NOMO-1 treated with DMSO at 0.1 percent for 48 hours (cell line): Measurements from ENCODE around the gene KDM6B.
"Not testable (repeated sequence)": the region's sequence is repeated elsewhere in the genome, so short reads cannot be mapped to it uniquely, and the experiment has no call there.

ENCODE experiments used
- DNase-seq: peaks from one replicate; lab custom pipeline; 2025; ENCODE audit not compliant: unreplicated experiment; lab: John Stamatoyannopoulos, UW

Gene KDM6B

DNA sequence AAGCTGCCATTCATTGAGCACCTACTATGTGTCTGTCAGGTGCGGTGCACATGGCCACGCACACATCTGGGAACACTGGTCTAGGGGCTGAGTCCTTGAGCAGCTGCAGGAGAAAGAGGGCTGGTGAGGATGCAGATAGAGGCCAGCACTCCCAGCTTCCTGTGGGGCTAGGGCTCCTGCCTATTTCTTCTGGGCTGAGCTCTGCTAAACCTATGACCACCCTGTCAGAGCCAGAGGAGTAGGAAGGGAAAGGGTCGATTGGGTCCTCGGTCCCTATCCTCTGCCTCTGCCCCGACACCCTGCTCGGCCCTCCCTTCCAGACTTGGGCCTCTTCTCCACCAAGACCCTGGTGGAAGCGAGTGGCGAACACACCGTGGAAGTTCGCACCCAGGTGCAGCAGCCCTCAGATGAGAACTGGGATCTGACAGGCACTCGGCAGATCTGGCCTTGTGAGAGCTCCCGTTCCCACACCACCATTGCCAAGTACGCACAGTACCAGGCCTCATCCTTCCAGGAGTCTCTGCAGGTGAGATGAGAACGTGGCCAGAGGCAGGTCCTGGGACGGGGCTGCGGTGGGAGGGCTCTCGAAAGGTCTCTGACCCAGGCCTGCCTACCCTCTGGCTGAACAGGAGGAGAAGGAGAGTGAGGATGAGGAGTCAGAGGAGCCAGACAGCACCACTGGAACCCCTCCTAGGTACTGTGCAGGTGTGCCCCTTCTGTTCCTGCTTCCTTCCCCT lies 16.9 kb downstream of the KDM6B start:
- no peak for DNase-seq

GRCh38 chr17:7851438-7852261 lies 17.6 kb downstream of the KDM6B start:
- DNase-seq, result peak; percentile 90

DNA sequence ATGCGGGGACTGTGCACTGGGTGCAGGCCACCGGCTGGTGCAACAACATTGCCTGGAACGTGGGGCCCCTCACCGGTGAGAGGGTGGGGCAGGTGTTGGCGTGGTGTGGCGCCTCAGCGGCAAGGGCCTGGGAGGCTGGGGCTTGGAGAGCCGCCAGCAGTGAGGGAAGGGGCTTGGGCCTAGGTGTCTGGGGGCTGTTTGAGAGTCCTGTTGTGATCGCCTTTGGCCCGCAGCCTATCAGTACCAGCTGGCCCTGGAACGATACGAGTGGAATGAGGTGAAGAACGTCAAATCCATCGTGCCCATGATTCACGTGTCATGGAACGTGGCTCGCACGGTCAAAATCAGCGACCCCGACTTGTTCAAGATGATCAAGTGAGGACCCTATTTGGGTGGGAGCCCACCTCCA lies 18.2 kb downstream of the KDM6B start:
- no peak for DNase-seq

GRCh38 chr17:7852919-7853690 lies 19.1 kb downstream of the KDM6B start:
- DNase-seq, result no peak

DNA sequence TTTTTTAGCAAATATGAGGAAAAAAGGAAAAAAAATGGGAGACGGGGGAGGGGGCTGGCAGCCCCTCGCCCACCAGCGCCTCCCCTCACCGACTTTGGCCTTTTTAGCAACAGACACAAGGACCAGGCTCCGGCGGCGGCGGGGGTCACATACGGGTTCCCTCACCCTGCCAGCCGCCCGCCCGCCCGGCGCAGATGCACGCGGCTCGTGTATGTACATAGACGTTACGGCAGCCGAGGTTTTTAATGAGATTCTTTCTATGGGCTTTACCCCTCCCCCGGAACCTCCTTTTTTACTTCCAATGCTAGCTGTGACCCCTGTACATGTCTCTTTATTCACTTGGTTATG lies 19.6 kb downstream of the KDM6B start:
- DNase-seq, result no peak

DNA sequence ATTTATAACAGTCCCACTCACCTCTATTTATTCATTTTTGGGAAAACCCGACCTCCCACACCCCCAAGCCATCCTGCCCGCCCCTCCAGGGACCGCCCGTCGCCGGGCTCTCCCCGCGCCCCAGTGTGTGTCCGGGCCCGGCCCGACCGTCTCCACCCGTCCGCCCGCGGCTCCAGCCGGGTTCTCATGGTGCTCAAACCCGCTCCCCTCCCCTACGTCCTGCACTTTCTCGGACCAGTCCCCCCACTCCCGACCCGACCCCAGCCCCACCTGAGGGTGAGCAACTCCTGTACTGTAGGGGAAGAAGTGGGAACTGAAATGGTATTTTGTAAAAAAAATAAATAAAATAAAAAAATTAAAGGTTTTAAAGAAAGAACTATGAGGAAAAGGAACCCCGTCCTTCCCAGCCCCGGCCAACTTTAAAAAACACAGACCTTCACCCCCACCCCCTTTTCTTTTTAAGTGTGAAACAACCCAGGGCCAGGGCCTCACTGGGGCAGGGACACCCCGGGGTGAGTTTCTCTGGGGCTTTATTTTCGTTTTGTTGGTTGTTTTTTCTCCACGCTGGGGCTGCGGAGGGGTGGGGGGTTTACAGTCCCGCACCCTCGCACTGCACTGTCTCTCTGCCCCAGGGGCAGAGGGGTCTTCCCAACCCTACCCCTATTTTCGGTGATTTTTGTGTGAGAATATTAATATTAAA lies 20.2 kb downstream of the KDM6B start:
- no peak for DNase-seq

GRCh38 chr17:7854851-7855659 lies 21.0 kb downstream of the KDM6B start, which contains the start of gene TMEM88:
TMEM88 (plus strand) TSS chr17:7855066; CDS start chr17:7855075, 9 bp downstream.
- no peak for DNase-seq

DNA sequence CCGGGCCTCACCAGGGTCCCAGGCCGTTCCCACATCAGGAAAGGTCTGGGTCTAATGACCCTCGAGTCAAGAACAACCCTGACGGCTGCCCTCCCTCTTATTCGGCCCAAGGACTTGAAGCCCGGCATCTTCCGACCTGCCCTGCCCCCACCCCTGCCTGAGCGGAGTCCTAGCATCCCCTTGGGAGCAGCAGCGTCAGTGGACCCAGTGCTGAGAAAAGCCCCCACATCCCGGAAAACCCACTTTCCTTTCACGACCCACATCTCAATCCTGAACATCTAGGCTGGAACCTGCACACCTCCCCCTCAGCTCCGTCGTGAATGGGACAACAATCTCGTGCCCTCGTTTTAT lies 21.6 kb downstream of the KDM6B start:
- DNase-seq, result no peak

- DNase-seq, result peak; percentile 64
Observed at GRCh38 chr17:7856011-7856810, 22.2 kb downstream of the KDM6B start.

DNA sequence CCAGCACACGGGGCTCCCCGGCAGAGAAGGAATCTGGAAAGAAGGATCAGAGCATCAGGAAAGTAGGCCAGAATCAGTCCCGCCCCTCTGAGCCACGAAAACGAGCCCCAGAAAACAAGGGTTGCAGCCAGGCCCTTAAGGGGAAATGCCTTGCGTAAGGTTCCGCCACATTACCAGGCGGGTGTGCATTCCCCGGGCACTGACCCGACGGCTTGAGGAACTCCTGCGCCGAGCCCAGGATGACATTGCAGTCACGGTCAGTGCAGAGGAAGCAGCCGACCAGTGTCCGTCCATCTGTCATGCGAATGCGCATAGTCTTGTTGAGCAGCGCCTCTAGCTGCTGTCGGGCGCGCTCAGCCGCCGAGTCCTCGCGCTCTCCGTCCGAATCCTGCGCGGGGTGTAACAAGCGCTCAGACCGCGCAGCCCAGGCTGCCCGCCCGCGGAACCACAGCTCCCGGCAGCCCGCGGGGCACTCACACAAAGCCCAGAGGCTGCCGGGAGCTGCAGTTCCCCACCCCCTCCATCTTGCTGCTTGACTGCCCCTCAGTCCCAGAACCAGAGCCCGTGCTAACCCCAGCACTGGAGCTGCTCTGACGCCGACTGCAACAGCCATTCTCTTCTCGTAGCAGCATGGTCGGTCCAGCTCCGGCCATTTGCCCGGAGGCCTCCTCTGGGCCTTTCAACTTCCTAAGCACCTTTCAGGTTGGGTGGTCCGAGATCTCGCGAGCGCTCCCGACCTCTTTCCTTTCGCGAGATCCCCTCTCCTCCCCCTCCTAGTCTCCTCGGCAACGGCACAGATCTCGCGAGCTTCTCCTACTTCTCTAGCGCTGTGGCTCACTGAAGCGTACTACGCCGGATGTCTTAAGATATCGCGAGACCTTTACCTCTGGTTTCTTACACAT lies 23.0 kb downstream of the KDM6B start, which contains the start of gene NAA38:
Gene NAA38, minus strand, starts transcription at position 749 of the 902 bp plus-strand sequence. Its CDS starts 96 bp downstream, at position 653.
- peak; percentile 99 for DNase-seq

DNA sequence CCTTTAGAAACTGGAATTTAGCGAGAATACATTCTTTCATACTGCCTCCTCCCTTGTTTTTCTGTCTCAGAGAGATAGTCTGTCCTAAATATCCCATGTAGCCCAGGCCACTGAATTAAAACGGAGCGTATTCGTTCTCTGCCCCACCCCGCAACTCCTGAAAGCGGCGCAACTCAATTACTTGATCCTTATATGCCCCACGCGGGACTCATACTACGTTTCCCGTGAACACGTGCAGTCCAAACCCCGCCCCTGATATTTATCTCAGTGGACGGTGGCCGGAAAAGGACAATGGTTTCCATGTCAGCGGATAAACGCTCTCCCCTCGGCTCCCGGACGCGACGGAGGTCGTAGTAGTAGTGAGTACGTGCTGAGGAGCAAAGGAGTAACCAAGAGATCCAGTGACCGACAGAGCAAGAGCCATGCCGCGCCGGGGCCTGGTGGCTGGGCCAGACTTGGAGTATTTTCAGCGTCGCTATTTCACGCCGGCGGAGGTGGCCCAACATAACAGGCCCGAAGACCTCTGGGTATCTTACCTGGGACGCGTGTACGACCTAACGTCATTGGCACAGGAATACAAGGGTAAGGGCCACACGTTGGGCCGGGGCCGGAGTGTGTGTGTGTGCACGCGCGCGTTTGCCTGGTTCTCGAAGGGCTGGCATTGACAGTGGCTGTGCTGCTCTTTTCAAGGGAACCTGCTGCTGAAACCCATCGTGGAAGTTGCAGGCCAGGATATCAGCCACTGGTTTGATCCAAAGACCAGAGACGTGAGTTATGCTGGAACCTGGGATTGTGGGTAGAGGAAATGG lies 23.9 kb downstream of the KDM6B start, which contains the start of gene CYB5D1:
Gene CYB5D1, plus strand, starts transcription at position 291 of the 809 bp plus-strand sequence. Its CDS starts 132 bp downstream, at position 423.
- peak; percentile 92 for DNase-seq

GRCh38 chr17:7858522-7858810 lies 24.4 kb downstream of the KDM6B start:
- no peak for DNase-seq

- no peak for DNase-seq
Observed at GRCh38 chr17:7859028-7859427, 25.0 kb downstream of the KDM6B start.

DNA sequence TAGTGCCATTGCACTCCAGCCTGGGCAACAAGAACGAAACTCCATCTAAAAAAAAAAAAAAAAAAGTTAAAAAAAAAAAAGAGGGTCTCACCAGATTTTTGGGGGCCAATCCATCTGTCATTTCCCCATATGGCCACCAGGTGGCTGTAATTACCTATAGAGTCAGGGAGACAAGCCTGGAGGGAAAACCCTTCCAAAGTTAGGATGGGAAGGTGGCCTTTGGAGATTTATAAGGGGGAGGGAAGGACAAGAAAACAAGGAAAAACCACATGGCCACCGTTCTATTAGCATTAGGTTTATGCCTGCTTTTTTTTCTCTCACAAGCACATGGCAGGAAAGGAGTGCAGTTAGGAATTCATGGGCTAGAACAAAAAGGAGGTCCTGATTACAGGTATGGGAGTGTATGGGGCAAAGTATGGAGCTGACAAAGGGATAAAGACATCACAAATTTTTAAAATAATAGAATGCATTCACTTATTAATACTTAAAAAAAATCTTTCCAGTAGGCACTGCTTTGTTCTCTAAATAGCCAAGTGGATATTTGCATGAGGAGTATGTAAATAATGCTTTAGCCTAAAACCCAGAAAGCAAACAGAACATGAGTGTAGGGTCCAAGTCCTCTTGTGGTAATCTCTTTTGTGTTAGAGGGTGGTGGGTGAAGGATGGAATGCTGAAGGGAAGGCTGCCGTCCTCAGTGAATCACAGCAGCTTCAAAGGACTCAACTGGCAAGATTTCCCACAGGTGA lies 28.8 kb downstream of the KDM6B start:
- DNase-seq, result no peak

DNA sequence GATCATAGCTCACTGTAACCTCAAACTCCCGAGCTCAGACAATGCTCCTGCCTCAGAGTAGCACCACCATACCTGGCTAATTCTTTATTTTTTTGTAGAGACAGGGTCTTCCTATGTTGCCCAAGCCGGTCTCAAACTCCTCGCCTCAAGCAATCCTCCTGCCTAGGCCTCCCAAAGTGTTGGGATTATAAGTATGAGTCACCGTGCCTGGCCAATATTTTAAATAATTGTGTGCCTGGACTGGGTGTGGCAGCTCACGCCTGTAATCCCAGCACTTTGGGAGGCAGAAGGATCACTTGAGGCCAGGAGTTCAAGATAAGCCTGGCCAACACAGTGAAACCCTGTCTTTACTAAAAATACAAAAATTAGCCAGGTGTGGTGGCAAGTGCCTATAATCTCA lies 30.4 kb downstream of the KDM6B start:
- DNase-seq, result not testable (repeated sequence)

DNA sequence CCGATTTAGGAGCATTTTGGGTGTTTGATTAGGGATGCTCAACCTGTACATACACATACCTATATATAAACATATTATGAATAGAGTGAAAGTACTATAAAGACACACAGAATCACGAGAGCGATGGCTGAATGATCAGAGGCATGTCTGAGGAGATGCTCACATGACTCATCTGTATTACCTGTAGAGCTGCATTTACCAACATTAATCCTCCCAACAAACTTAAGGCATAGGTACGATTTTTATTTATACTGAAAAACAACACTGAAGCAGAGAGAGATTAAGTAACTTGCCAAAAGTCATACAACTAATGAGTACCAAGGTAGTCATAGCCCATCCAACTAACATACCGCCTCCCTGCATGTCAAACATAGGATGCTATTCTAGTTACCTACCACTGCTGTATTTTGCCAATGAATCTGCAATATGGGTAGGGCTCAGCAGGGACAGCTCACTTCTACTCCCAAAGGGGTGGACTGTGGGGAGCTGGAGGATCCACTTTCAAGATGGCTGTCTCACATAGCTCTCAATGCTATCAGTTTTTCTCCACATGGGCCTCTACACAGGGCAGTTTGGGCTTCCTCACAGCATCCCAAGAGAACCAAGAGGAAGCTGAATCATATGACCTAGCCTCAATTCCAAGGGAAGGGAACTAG lies 31.1 kb downstream of the KDM6B start:
- DNase-seq, result no peak
